Suprapubic skin (tissue), 4 donors: ENCODE data around the gene FAU. TPM values are rescaled to one million over a fixed set of nuclear protein-coding genes. Genes with fewer than 3 reads are reported as not detected.

ENCODE experiments used
- DNase-seq, 2 donors: peaks; one replicate each; pipeline ENCODE4 v3.0.0-alpha.2; 2019; ENCODE audit warnings: low spot score in 2 of 2
- H3K27ac ChIP-seq: fragments of 200-600 bp; sonication (generic); one replicate; pipeline ENCODE4 v1.5.1; 2019
- H3K27me3 ChIP-seq: fragments of 200-600 bp; sonication (generic); one replicate; pipeline ENCODE4 v1.5.1; 2019
- H3K36me3 ChIP-seq: fragments of 200-600 bp; sonication (generic); one replicate; pipeline ENCODE4 v1.5.1; 2019
- H3K4me1 ChIP-seq: fragments of 200-600 bp; sonication (generic); one replicate; pipeline ENCODE4 v1.5.1; 2019
- H3K4me3 ChIP-seq: fragments of 200-600 bp; sonication (generic); one replicate; pipeline ENCODE4 v1.5.1; 2019; ENCODE audit warnings: mild to moderate bottlenecking
- H3K9me3 ChIP-seq: fragments of 200-600 bp; sonication (generic); one replicate; pipeline ENCODE4 v1.5.1; 2019
- EP300 ChIP-seq: sonication (generic); formaldehyde crosslinking; IDR thresholded peaks from one replicate; pipeline ENCODE4 v1.6.1; 2017; ENCODE audit warnings: antibody characterized with exemption
- POLR2A ChIP-seq, 2 donors: fragments of 450-650 bp; IDR thresholded peaks; one replicate each; pipeline ENCODE4 v1.6.1; 2017; ENCODE audit warnings: antibody characterized with exemption in 2 of 2, mild to moderate bottlenecking in 2 of 2, moderate library complexity in 2 of 2
- POLR2AphosphoS5 ChIP-seq, 3 donors: sonication (generic); formaldehyde crosslinking; IDR thresholded peaks; one replicate each; pipeline ENCODE4 v1.6.1; 2017; ENCODE audit warnings: antibody characterized with exemption in 3 of 3
- WGBS: methylation state at CpG from one replicate; pipeline ENCODE4 v1.1.5; 2018; 5-methylcytosine and 5-hydroxymethylcytosine counted together
- total RNA-seq, 4 donors: library from RNA; depleted of rRNA; stranded (reverse); fragments of >200 nt; gene quantifications; one replicate each; pipeline ENCODE4 v1.1.0, GENCODE V29; 2016
- TF ChIP-seq, protein P1 (sequence below), 2 donors: fragments of 200-600 bp in 1 of 2; fragments of 450-650 bp in 1 of 2; sonication (generic) in 1 of 2; IDR thresholded peaks; one replicate each; pipeline ENCODE4 v1.5.1; 2016 to 2019; ENCODE audit warnings: antibody characterized with exemption in 2 of 2, mild to moderate bottlenecking in 1 of 2, moderate library complexity in 1 of 2

FAU gene
- total RNA-seq, 4 donors from 2014 or later: 584 to 609 (median 602) TPM

DNA sequence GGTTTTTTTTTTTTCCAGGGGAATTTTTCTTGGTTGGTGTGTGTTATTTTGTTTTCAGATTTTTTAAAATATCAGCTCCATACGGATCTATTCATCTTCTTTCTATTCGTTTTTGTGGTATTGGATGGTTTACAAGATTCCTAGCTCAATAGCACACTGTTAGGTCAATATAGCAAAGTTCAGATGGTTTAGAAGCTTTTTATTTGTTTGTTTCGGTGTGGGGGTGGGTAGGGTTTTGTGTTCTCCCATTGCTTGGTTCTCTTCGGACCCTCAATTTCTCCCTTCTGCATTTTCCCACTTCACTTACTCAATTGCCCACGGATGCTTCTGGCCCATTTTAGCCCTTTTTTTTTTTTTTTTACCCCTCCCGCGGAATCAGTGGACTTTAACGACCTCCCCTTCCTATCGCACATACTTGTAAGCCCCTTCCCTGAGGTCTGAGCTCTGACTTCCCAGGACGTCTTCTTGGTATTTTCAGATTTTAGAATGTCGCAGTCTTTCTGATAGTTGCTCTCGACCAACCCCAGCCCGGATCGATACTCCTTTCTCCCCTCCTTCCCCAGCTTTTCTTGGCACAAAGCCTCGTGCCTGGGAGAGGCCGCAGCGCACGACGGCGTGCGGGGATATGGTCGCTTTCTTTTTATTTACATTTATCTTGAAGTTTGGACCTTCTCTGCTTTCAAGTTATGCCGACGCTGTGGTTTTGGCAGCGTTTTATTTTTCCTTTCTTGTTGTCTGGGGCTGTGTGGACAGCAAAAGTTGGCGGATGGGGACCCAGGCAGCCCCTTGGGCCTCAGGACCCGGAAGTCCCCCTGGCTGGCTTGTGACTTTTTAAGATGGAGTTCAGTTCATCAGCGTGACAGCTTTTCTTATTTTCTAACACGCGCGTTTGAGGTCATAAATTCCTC is 43.7 kb upstream of the FAU start:
- no peak for DNase-seq
- H3K27ac ChIP-seq: no peak overlapping the region
- H3K4me3 ChIP-seq: peak overlapping the region; percentile 27
- TF ChIP-seq, protein P1, sequence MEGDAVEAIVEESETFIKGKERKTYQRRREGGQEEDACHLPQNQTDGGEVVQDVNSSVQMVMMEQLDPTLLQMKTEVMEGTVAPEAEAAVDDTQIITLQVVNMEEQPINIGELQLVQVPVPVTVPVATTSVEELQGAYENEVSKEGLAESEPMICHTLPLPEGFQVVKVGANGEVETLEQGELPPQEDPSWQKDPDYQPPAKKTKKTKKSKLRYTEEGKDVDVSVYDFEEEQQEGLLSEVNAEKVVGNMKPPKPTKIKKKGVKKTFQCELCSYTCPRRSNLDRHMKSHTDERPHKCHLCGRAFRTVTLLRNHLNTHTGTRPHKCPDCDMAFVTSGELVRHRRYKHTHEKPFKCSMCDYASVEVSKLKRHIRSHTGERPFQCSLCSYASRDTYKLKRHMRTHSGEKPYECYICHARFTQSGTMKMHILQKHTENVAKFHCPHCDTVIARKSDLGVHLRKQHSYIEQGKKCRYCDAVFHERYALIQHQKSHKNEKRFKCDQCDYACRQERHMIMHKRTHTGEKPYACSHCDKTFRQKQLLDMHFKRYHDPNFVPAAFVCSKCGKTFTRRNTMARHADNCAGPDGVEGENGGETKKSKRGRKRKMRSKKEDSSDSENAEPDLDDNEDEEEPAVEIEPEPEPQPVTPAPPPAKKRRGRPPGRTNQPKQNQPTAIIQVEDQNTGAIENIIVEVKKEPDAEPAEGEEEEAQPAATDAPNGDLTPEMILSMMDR (IDR thresholded peaks at IDR 0.05): no peak
- no peak for TF ChIP-seq EP300
- no peak for TF ChIP-seq POLR2A (IDR thresholded peaks at IDR 0.05)
- TF ChIP-seq POLR2AphosphoS5 (IDR thresholded peaks at IDR 0.05): no peak
- no peaks in the 10 kb centered on the region for H3K36me3 ChIP-seq
- H3K4me1 ChIP-seq: no peaks in the 10 kb centered on the region
- 56% methylated on average over 31 of the region's 31 CpGs for WGBS
- no peaks in the 10 kb centered on the region for H3K9me3 ChIP-seq
- no peaks in the 10 kb centered on the region for H3K27me3 ChIP-seq

DNA sequence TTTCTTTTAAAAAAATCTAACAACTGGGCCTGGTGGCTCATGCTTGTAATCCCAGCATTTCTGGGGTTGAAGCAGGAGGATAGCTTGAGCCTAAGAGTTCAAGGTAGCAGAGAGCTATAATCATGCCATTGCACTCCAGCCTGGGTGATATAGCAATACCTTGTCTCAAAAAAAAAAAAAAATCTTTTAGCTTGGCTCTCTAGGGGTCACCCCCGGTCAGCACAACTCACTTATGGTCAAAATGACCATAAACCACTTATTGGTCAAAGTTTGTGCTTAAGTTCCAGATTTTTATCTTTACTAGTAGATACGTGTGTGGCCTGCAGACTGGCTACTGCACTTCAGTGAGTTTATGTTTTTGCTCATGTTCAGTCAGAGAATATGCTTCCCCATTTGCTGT is 41.8 kb upstream of the FAU start:
- Histone ChIP-seq H3K27me3 (no peaks in the 10 kb centered on the region), H3K4me1 (no peaks in the 10 kb centered on the region), H3K9me3 (no peaks in the 10 kb centered on the region), H3K27ac (no peak overlapping the region), H3K4me3 (no peak overlapping the region), H3K36me3 (no peaks in the 10 kb centered on the region)
- WGBS: 81% methylated on average over 2 of the region's 2 CpGs
- TF ChIP-seq POLR2AphosphoS5 (IDR thresholded peaks at IDR 0.05) (no peak), POLR2A (IDR thresholded peaks at IDR 0.05) (no peak), EP300 (no peak)
- TF ChIP-seq, protein P1 (IDR thresholded peaks at IDR 0.05): no peak
- no peak for DNase-seq

DNA sequence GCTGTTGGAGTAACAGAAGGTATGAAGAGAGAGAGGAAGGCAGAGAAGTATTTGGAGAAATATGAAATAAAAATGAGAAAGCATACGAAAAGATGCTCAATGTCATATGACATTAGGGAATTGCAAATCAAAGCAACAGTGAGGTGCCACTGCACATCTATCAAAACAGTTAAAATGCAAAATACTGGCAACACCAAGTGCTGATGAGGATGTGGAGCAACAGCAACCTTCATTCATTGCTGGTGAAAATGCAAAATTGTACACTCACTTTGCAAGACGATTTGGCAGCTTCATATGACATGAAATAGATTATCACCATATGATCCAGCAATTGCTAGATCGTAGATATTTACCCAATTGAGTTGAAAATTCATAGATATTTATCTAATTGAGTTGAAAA is 38.7 kb upstream of the FAU start:
- Histone ChIP-seq H3K27me3 (no peaks in the 10 kb centered on the region), H3K27ac (no peak overlapping the region), H3K9me3 (no peaks in the 10 kb centered on the region), H3K36me3 (no peaks in the 10 kb centered on the region), H3K4me3 (no peak overlapping the region), H3K4me1 (no peaks in the 10 kb centered on the region)
- 65% methylated on average over 3 of the region's 3 CpGs for WGBS
- DNase-seq: no peak
- no peak for TF ChIP-seq POLR2A (IDR thresholded peaks at IDR 0.05)
- TF ChIP-seq, protein P1 (IDR thresholded peaks at IDR 0.05): no peak
- TF ChIP-seq EP300: no peak
- TF ChIP-seq POLR2AphosphoS5 (IDR thresholded peaks at IDR 0.05): no peak

DNA sequence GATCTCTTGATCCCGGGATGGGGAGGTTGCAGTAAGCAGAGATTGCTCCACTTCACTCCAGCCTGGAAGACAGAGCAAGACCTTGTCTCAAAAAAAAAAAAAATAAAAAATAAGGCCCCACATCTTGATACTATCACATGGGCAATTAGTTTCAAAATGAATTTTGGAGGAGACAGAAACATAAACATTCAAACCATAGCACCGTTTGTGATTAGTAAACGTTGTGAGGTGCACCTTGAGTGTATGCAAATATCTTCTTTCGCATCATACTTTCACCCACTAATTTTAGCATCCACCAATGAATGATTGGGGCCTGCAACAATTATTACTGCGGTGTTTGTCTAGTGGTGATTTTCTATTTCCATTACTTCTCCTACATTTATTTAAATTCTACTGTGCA is 37.1 kb upstream of the FAU start:
- no peaks in the 10 kb centered on the region for H3K36me3 ChIP-seq
- no peaks in the 10 kb centered on the region for H3K9me3 ChIP-seq
- H3K27ac ChIP-seq: no peak overlapping the region
- 78% methylated on average over 5 of the region's 5 CpGs for WGBS
- H3K4me3 ChIP-seq: no peak overlapping the region
- no peaks in the 10 kb centered on the region for H3K4me1 ChIP-seq
- no peaks in the 10 kb centered on the region for H3K27me3 ChIP-seq
- TF ChIP-seq, protein P1 (IDR thresholded peaks at IDR 0.05): no peak
- TF ChIP-seq POLR2AphosphoS5 (IDR thresholded peaks at IDR 0.05) (no peak), POLR2A (IDR thresholded peaks at IDR 0.05) (no peak), EP300 (no peak)
- no peak for DNase-seq

DNA sequence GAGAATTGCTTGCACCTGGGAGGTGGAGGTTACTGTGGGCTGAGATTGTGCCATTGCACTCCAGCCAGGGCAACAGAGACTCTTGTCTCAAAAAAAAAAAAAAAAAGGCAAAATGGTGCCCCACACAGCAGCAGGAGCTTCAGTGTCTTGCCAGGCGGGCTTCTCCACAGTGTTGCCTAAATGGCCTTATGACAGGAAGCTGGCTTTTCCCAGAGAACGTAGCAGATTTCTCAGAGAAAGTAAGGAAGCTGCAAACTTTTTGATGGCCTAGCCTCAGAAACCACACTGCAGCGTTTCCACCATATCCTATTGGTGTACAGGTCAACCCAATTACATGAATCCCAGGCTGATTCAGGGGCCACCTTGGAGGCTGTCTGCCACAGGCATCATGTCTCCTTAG is 35.4 kb upstream of the FAU start:
- no peak for DNase-seq
- Histone ChIP-seq H3K9me3 (no peaks in the 10 kb centered on the region), H3K36me3 (no peaks in the 10 kb centered on the region), H3K4me1 (no peaks in the 10 kb centered on the region), H3K27me3 (no peaks in the 10 kb centered on the region), H3K27ac (no peak overlapping the region), H3K4me3 (no peak overlapping the region)
- TF ChIP-seq POLR2A (IDR thresholded peaks at IDR 0.05): no peak
- TF ChIP-seq, protein P1 (IDR thresholded peaks at IDR 0.05): no peak
- no peak for TF ChIP-seq EP300
- no peak for TF ChIP-seq POLR2AphosphoS5 (IDR thresholded peaks at IDR 0.05)
- WGBS: 74% methylated on average over 3 of the region's 3 CpGs
